Mucosa of descending colon (tissue), 3 donors: ENCODE measurements around the gene SLC19A2. TPM values are rescaled to one million over a fixed set of nuclear protein-coding genes. Genes with fewer than 3 reads are reported as not detected.
A peak's percentile ranks its signal among the peaks of the same experiment; 100 is the strongest.
"Not testable (repeated sequence)": the region's sequence is repeated elsewhere in the genome, so short reads cannot be mapped to it uniquely, and the experiment has no call there.

Experiments used
- ATAC-seq: fragments of 200-7000 bp; cut with Tn5 transposase; one replicate; pipeline ENCODE4 v1.9.1; 2020; ENCODE audit warnings: mild to moderate bottlenecking, moderate library complexity
- DNase-seq, 3 donors: peaks; one replicate each; pipeline ENCODE4 v3.0.0-alpha.2; 2020
- H3K36me3 ChIP-seq: fragments of 200-600 bp; one replicate; pipeline ENCODE4 v1.8.0; 2021; ENCODE audit warnings: low read depth, mild to moderate bottlenecking
- H3K4me1 ChIP-seq: fragments of 200-600 bp; one replicate; pipeline ENCODE4 v1.8.0; 2021; ENCODE audit warnings: low read depth, mild to moderate bottlenecking
- H3K4me3 ChIP-seq: fragments of 200-600 bp; one replicate; pipeline ENCODE4 v1.8.0; 2021; ENCODE audit warnings: mild to moderate bottlenecking
- H3K9me3 ChIP-seq: fragments of 200-600 bp; one replicate; pipeline ENCODE4 v1.8.0; 2021; ENCODE audit warnings: mild to moderate bottlenecking
- intact Hi-C, 2 donors: fragments of 100-400 bp; cut with DNase I in 1 of 2; cut with micrococcal nuclease in 1 of 2; formaldehyde crosslinking; loops; one replicate each; pipeline versions ENCODE4 v1.11.0 to v1.11.1; 2022; cut with DNase I, micrococcal nuclease
- long read RNA-seq, 2 donors: library from polyadenylated mRNA; unstranded; transcript quantifications; one replicate each; pipeline ENCODE4 v2.0.0, GENCODE V29; 2019 to 2021
- total RNA-seq, 3 donors: library from RNA; stranded (reverse); fragmentation: NEBNext Ultra II Directional in 2 of 3; extraction: Animal tissue kit (Norgen Biotek cat#: 25700) in 2 of 3; gene quantifications; one replicate each; pipeline versions ENCODE4 v1.2.1 to v1.2.4, GENCODE V29; 2021 to 2023
- TF ChIP-seq, protein P1 (sequence below): fragments of 200-600 bp; IDR thresholded peaks from one replicate; pipeline ENCODE4 v1.8.0; 2022; ENCODE audit warnings: antibody characterized with exemption, mild to moderate bottlenecking
- donor health status: DM: no; HTN: no; CAD: no; lungs with moderate emphysema.
- donor health status: DM: no; HTN: no; CAD: no.
- donor health status: DM: no; HTN: yes; CAD: no.

Gene SLC19A2, protein sequence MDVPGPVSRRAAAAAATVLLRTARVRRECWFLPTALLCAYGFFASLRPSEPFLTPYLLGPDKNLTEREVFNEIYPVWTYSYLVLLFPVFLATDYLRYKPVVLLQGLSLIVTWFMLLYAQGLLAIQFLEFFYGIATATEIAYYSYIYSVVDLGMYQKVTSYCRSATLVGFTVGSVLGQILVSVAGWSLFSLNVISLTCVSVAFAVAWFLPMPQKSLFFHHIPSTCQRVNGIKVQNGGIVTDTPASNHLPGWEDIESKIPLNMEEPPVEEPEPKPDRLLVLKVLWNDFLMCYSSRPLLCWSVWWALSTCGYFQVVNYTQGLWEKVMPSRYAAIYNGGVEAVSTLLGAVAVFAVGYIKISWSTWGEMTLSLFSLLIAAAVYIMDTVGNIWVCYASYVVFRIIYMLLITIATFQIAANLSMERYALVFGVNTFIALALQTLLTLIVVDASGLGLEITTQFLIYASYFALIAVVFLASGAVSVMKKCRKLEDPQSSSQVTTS
- total RNA-seq = 10 to 100 TPM in 1 of 3 donors, 1 to 10 TPM in 2; 5.5 to 11.1 (median 7.3) TPM
- long read RNA-seq, donor 1, transcript SLC19A2-201 (6 exons, 3,671 nt) = major isoform, 6 of 9 reads
- long read RNA-seq, donor 1, partial matches to known transcripts = 0 of 9 reads
- long read RNA-seq, donor 1, other reads (novel, unspliced or antisense) = 3 of 9 reads
- long read RNA-seq, donor 2, partial matches to known transcripts = 0 of 1 reads
- long read RNA-seq, donor 2, other reads (novel, unspliced or antisense) = 1 of 1 reads

DNA sequence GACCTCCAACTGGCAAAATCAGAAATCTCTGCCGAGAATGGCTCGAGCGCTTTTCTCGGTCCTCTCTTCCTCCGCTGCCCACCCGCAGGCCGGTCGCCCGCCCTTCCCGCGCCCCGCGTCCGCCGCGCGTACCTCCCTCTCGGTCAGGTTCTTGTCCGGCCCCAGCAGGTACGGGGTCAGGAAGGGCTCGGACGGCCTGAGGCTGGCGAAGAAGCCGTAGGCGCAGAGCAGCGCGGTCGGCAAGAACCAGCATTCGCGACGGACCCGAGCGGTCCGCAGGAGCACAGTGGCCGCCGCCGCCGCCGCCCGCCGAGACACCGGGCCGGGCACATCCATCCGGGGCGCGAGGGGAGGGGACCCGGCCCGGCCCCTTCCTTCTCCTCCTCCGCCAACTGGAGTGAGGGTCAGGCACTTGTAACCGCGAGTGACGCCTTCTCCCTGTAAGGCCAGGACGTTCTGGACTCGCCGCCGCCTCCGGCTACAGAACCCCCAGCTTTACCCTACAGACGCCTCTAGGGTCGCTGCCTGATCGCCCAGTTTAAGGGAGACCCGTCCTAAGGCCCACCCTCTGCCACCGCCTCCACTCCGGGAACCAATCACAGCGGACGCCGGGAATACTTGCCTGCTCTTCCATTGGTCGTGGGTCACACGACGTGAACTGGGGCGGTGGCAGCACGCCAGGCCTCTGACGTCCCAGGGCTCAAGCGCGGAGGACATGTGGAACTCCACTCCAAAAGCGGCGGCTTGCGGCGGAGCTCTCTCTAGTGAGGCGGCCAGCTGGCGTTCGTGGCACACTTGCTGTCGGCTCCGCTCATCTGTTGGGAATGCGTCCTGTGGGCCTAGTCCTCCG, at the start of gene SLC19A2:
TSS of gene SLC19A2 (minus strand) at position 514 of the 850 bp plus-strand sequence. CDS start at position 336, 178 bp downstream.
- intact Hi-C loops = no loop called here
- TF ChIP-seq, protein P1, sequence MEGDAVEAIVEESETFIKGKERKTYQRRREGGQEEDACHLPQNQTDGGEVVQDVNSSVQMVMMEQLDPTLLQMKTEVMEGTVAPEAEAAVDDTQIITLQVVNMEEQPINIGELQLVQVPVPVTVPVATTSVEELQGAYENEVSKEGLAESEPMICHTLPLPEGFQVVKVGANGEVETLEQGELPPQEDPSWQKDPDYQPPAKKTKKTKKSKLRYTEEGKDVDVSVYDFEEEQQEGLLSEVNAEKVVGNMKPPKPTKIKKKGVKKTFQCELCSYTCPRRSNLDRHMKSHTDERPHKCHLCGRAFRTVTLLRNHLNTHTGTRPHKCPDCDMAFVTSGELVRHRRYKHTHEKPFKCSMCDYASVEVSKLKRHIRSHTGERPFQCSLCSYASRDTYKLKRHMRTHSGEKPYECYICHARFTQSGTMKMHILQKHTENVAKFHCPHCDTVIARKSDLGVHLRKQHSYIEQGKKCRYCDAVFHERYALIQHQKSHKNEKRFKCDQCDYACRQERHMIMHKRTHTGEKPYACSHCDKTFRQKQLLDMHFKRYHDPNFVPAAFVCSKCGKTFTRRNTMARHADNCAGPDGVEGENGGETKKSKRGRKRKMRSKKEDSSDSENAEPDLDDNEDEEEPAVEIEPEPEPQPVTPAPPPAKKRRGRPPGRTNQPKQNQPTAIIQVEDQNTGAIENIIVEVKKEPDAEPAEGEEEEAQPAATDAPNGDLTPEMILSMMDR = no peak
- ATAC-seq (peak; percentile 97), DNase-seq (peak; percentile 99 to 100 (median 99))
- Histone ChIP-seq H3K36me3 (no peaks in the 10 kb centered on the region), H3K9me3 (no peaks in the 10 kb centered on the region), H3K4me3 (peak within 1 kb of the TSS; percentile 80), H3K4me1 (peaks cover 25% of the 10 kb centered on the region)

DNA sequence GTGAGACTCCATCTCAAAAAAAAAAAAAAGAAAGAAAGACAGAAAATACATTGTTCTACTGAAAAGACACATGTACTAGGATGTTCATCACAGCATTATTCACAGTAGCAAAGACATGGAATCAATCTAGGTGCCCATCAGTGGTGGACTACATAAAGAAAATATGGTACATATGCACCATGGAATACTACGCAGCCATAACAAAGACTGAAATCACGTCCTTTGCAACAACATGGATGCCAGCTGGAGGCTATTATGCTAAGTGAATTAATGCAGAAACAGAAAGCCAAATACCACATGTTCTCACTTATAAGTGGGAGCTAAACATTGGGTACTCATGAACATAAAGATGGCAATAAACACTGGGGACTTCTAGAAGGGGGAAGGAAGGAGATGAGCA, 48.9 kb upstream of the SLC19A2 start:
- no peak for ATAC-seq
- intact Hi-C loops = no loop called here
- Histone ChIP-seq H3K9me3 (no peaks in the 10 kb centered on the region), H3K4me3 (no peak overlapping the region), H3K36me3 (no peaks in the 10 kb centered on the region), H3K4me1 (peaks cover 4% of the 10 kb centered on the region)
- TF ChIP-seq, protein P1 = no peak
- DNase-seq = no peak

DNA sequence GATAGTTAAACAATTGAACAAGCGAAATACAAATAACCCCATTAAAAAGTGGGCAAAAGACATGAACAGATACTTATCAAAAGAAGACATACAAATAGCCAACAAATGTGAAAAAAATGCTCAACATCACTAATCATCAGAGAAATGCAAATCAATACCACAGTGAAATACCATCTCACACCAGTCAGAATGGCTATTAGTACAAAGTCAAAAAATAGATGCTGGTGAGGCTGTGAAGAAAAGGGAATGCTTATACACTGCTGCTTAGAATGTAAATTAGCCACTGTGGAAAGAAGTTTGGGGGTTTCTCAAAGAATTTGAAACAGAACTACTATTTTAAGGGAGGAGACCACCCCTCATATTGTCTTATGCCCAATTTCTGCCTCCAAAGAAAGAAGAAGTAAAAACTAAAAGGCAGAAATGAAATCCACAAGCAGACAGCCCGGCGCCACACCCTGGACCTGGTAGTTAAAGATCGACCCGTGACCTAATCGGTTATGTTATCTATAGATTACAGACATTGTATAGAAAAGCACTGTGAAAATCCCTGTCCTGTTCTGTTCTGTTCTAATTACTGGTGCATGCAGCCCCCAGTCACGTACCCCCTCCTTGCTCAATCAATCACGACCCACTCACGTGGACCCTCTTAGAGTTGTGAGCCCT, 47.9 kb upstream of the SLC19A2 start:
- peak in 1 of 3 donors; percentile 31 for DNase-seq
- H3K9me3 ChIP-seq, H3K36me3 ChIP-seq, H3K4me3 ChIP-seq, ATAC-seq, intact Hi-C loops: not testable (repeated sequence)
- H3K4me1 ChIP-seq = peaks cover 12% of the 10 kb centered on the region

DNA sequence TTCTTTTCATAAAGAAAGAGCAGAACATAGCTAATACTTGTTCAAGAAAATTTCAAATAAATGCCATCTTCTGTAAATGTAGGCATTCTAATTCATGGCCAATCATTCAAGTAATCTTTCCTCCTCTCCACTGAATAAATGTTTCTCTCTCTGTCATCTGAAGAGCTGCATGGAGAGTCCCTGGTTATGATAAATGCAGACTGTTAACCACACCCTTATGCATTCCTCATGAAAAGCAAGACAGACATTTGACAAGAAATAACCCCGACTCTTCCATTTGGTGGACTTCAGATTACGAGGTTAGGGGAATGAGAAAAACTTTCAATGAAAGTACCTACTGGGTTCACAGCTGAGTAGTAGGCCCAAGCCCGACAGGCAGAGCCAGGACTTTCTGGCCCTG, 44.7 kb upstream of the SLC19A2 start:
- no peak for ATAC-seq
- Histone ChIP-seq H3K9me3 (no peaks in the 10 kb centered on the region), H3K4me1 (peaks cover 23% of the 10 kb centered on the region), H3K4me3 (no peak overlapping the region), H3K36me3 (no peaks in the 10 kb centered on the region)
- TF ChIP-seq, protein P1 = no peak
- intact Hi-C loops = no loop called here
- no peak for DNase-seq

DNA sequence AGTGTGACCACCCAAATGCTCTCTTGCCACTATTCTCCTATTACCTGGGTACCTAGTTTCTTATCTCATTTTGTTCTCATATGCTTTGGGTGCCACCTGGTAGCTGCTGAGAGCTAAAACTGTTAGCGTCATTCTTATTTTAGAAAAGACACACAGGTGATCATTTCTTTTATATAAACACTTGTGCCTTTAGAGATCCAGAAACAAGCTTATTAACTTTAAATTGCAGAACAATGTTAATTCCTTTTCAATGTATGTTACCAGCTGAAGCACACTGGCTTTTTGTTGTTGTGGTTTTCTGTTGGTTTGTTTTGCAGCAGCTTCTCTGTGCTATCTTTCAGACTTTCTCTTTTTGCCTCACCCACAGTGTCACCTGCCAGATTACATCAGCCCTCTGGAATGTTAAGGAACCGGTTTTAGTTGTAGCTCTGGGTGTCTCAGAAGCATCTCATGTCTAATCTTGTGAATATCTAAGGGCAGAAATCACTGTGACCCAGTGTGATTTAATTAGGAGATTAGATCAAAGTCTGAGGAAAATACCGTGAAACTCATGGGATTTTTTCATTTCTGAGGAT, 43.4 kb upstream of the SLC19A2 start:
- TF ChIP-seq, protein P1 = no peak
- intact Hi-C loops = no loop called here
- Histone ChIP-seq H3K4me3 (peak overlapping the region; percentile 3), H3K9me3 (no peaks in the 10 kb centered on the region), H3K36me3 (no peaks in the 10 kb centered on the region), H3K4me1 (peaks cover 23% of the 10 kb centered on the region)
- DNase-seq = peak in 1 of 3 donors; percentile 94
- peak; percentile 95 for ATAC-seq
